Choroid plexus epithelial cell (primary cell): ENCODE data around the gene COMMD7.

Source experiments
- DNase-seq: peaks from one replicate; pipeline ENCODE4 v3.0.0-alpha.2; 2010; ENCODE audit warnings: low read depth
- H3K4me3 ChIP-seq: 2 replicates; pipeline ENCODE4 v1.5.1; 2011; ENCODE audit warnings: low read depth, mild to moderate bottlenecking, control low read depth, low read length, moderate library complexity
- CTCF ChIP-seq: conservative IDR thresholded peaks from 2 replicates; pipeline ENCODE4 v1.5.1; 2011; ENCODE audit warnings: low read depth, mild to moderate bottlenecking, control low read depth, inconsistent platforms, low read length, moderate library complexity

Gene COMMD7

DNA sequence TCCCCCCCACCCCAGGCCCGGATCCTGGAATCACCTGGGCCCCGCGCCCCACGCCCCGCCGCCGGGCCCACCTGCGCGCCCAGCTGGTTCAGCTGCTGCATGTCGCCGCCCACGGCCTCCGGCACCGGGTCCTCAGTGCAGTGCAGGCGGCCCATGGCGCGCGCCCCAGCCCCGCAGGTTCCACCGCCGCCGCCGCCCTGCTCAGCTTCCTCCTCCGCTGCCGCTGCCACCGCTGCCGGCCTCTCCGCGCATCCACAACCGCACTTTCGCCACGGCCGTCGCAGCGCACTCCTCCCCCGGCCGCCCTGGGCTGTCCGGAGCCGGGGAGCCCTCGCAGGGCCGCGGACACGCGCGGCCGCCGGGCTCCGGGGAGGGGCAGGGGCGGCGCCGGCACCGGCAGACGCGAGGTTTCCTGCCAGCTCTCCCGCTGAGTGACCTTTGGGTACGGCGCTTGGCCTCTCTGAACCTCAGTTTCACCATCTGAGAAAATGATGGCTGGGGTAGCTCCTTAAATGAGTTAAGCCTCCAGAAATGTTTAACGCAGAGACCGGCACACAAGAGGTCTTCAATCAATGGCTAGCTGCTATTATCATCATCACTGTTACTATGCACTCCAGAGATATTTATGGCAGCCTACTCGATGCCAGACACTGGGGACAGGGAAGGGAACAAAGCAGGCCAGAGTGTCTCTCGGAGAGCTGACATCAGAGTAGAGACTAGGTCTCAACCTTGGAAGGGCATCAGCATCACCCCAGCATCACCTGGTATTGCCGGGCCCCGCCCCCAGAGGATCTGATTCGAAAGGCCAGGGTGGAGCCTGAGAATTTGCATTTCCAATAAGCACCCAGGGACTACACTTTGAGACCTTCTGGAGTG, at the start of gene COMMD7:
Gene COMMD7 (minus strand): TSS at position 231 of the 876 bp plus-strand sequence. CDS start 76 bp downstream, at position 155.
- TF ChIP-seq CTCF, result no peak
- peak within 1 kb of the TSS; percentile 68 for H3K4me3 ChIP-seq
- DNase-seq, result peak; percentile 57

DNA sequence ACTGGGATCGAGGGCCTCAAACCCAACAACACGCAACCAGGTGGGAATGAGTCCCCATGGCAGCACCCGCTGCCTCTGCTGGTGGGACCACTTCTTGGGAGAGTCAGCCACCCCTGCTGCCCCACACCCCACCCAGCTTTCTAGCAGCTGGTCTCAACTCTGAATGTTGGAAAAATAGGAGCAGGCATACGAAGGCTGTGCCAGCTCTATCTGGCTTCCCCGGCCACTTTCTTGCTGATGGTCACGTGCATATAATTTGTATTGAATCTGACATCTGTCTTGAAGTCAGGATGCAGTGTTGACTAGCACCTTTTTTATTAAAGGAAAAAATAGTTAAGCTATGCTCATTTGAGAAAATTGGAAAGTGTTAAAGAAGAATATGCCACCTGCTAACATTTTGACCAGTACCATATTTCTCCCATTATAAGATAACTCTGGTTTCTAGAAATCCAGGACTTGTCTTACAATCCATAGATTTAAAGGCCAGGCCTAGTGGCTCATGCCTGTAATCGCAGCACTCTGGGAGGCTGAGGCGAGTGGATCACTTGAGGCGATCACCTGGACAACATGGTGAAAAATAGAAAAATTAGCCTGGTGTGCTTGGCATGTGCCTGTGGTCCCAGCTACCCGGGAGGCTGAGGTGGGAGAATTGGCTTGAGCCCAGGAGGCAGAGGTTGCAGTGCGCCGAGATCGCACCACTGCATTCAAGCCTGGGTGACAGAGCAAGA, 49.6 kb upstream of the COMMD7 start:
- H3K4me3 ChIP-seq, result no peak overlapping the region
- TF ChIP-seq CTCF, result peak; percentile 11
- DNase-seq, result no peak

DNA sequence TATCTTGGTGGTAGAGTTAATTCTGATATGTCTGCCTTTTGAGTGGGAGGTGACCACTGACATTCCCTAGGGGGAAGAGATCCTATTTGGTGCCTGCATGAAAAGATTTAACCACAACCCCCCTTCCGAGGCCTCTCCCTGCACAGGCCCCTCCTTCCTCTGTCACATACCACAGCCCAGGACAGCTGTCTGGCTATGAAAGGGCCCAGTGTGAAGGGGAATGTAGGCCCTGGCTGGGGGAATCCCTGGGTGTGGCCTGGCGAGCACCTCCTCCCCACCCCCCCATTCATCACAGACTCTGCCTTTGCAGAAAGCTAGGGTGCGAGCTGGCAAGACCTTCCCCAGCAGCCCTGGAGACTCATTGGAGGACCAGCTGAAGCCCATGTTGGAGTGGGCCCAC, 49.0 kb upstream of the COMMD7 start:
- peak; percentile 28 for DNase-seq
- TF ChIP-seq CTCF, result no peak
- no peak overlapping the region for H3K4me3 ChIP-seq

DNA sequence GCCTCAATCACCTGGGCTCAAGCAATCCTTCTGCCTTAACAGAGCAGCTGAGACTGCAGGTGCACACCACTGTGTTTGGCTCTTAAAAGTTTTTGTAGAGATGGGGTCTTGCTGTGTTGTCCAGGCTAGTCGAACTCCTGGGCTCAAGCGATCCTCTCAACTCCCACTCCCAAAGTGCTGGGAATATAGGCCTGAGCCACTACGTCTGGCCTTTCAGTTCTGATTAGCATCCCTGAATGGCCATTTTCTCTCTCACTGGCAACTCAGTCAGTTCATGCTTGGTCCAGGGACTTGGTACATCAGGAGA, 47.4 kb upstream of the COMMD7 start:
- no peak overlapping the region for H3K4me3 ChIP-seq
- DNase-seq, result no peak
- no peak for TF ChIP-seq CTCF

- no peak overlapping the region for H3K4me3 ChIP-seq
- peak; percentile 88 for DNase-seq
- TF ChIP-seq CTCF, result peak; percentile 100
These were observed 46.9 kb upstream of the COMMD7 start for GRCh38 chr20:32789896-32790750.

- no peak overlapping the region for H3K4me3 ChIP-seq
- no peak for TF ChIP-seq CTCF
- DNase-seq, result no peak
These were observed 43.9 kb upstream of the COMMD7 start for GRCh38 chr20:32787168-32787567.
